LoVo (cell line): ENCODE results near the gene PCDHB14.
"Not testable (repeated sequence)": the region's sequence is repeated elsewhere in the genome, so short reads cannot be mapped to it uniquely, and the experiment has no call there.

Experiments
- DNase-seq: peaks from one replicate; pipeline ENCODE4 v3.0.0-alpha.2; 2016; ENCODE audit warnings: low spot score

The PCDHB14 gene

GRCh38 chr5:141210281-141210680 lies 12.9 kb upstream of the PCDHB14 start:
- DNase-seq: not testable (repeated sequence)

DNA sequence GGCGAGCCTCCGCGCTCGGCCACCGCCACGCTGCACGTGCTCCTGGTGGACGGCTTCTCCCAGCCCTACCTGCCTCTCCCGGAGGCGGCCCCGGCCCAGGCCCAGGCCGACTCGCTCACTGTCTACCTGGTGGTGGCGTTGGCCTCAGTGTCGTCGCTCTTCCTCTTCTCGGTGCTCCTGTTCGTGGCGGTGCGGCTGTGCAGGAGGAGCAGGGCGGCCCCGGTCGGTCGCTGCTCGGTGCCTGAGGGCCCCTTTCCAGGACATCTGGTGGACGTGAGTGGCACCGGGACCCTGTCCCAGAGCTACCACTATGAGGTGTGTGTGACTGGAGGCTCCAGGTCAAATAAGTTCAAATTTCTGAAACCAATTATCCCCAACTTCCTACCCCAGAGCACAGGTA lies 12.3 kb upstream of the PCDHB14 start:
- not testable (repeated sequence) for DNase-seq

GRCh38 chr5:141213656-141214339 lies 9.3 kb upstream of the PCDHB14 start, which contains the start of gene PCDHB13:
TSS of gene PCDHB13 (plus strand) at chr5:141213919. CDS start at chr5:141214124, 205 bp downstream.
- DNase-seq: not testable (repeated sequence)

GRCh38 chr5:141214583-141214982 lies 8.6 kb upstream of the PCDHB14 start:
- DNase-seq: not testable (repeated sequence)

GRCh38 chr5:141215504-141215903 lies 7.6 kb upstream of the PCDHB14 start:
- not testable (repeated sequence) for DNase-seq

- DNase-seq: not testable (repeated sequence)
These were observed 7.1 kb upstream of the PCDHB14 start for GRCh38 chr5:141216035-141216434.

- DNase-seq: not testable (repeated sequence)
These were observed 1.7 kb downstream of the PCDHB14 start for GRCh38 chr5:141224844-141225243.

GRCh38 chr5:141225421-141225820 lies 2.3 kb downstream of the PCDHB14 start:
- not testable (repeated sequence) for DNase-seq

DNA sequence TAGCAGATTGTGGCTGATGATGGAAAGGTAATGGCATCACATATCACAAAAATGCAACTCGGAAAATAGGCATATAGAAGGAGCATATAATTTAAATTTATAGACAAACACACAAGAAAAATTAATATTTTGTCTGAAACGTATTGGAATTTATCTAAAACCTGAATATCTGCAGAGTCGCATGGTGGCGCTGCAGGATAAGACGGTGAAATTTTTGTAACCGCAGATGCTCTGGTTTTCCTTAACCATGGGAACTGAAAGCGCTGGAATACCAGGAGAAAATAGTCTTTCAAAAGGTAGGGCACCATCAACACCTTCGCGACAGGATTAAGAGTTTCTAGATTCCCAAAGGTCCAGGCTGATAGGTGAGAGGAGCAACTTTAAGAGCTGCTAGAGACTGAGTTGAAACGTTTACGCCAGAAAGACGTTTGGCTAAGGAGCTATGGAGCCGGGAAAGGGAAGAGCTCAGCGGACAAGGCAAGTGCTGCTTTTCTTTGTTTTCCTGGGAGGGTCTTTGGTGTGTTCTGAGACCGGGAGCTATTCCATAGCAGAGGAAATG lies 11.0 kb downstream of the PCDHB14 start:
- no peak for DNase-seq

DNA sequence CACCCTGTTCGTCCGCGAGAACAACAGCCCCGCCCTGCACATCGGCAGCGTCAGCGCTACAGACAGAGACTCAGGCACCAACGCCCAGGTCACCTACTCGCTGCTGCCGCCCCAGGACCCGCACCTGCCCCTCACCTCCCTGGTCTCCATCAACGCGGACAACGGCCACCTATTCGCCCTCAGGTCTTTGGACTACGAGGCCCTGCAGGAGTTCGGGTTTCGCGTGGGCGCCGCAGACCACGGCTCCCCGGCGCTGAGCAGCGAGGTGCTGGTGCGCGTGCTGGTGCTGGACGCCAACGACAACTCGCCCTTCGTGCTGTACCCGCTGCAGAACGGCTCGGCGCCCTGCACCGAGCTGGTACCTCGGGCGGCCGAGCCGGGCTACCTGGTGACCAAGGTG lies 12.8 kb downstream of the PCDHB14 start:
- not testable (repeated sequence) for DNase-seq

DNA sequence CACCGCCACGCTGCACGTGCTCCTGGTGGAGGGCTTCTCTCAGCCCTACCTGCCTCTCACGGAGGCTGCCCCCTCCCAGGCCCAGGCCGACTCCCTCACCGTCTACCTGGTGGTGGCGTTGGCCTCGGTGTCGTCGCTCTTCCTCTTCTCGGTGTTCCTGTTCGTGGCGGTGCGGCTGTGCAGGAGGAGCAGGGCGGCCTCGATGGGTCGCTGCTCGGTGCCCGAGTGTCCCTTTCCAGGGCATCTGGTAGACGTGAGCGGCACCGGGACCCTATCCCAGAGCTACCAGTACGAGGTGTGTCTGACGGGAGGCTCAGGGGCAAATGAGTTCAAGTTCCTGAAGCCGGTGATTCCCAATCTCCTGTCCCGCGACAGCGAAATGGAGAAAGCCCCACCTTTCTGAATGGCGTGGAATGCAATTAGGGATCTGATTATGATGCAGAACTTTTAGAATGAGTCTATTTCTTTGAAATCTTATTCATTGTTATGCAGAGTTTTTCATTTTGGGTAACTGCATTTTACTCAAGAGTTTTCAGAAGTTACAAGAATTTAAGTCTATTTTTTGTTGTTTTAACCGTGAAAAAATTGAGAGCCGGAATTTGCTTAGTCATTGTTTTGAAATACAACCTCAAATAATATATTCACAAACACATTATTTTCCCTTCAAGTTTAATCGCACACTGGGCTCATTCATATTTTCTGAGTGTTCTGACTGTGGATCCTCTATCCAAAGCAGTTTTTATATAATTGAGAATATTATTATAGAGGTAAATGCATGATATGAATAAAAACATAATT lies 13.6 kb downstream of the PCDHB14 start:
- DNase-seq: no peak

DNA sequence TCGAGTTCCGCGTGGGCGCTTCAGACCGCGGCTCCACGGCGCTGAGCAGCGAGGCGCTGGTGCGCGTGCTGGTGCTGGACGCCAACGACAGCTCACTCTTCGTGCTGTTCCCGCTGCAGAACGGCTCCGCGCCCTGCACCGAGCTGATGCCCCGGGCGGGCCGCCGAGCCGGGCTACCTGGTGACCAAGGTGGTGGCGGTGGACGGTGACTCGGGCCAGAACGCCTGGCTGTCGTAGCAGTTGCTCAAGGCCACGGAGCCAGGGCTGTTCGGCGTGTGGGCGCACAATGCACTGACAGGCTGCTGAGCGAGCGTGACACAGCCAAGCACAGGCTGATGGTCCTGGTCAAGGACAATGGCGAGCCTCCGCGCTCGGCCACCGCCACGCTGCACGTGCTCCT lies 18.4 kb downstream of the PCDHB14 start:
- no peak for DNase-seq

- no peak for DNase-seq
These were observed 22.1 kb downstream of the PCDHB14 start, which contains the start of gene PCDHB15 for GRCh38 chr5:141245250-141245717. TSS of gene PCDHB15 (plus strand) at chr5:141245395. CDS start at chr5:141245579, 184 bp downstream.

DNA sequence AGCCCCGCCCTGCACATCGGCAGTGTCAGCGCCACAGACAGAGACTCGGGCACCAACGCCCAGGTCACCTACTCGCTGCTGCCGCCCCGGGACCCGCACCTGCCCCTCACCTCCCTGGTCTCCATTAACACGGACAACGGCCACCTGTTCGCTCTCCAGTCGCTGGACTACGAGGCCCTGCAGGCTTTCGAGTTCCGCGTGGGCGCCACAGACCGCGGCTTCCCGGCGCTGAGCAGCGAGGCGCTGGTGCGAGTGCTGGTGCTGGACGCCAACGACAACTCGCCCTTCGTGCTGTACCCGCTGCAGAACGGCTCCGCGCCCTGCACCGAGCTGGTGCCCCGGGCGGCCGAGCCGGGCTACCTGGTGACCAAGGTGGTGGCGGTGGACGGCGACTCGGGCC lies 23.8 kb downstream of the PCDHB14 start:
- not testable (repeated sequence) for DNase-seq

GRCh38 chr5:141247434-141247833 lies 24.3 kb downstream of the PCDHB14 start:
- not testable (repeated sequence) for DNase-seq

GRCh38 chr5:141250576-141250975 lies 27.4 kb downstream of the PCDHB14 start:
- DNase-seq: no peak

DNA sequence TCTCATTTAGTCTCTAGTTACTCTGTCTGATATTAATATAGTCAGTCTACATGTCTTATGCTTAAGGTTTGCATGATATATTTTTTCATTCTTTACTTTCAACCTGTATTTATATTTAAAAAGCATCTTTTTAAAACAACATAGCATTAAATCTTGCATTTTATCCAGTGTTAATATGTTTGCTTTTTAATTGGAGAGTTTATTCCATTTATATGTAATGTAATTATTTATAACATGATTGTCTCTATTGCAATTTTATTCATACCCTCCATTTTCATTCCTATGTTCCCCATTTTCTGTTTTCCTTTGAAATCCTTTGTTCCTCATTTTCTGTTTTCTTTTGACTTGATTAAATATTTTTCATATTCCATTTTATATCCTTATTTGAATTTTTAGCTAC lies 35.3 kb downstream of the PCDHB14 start:
- no peak for DNase-seq

- no peak for DNase-seq
These were observed 35.8 kb downstream of the PCDHB14 start for GRCh38 chr5:141258948-141259347.

DNA sequence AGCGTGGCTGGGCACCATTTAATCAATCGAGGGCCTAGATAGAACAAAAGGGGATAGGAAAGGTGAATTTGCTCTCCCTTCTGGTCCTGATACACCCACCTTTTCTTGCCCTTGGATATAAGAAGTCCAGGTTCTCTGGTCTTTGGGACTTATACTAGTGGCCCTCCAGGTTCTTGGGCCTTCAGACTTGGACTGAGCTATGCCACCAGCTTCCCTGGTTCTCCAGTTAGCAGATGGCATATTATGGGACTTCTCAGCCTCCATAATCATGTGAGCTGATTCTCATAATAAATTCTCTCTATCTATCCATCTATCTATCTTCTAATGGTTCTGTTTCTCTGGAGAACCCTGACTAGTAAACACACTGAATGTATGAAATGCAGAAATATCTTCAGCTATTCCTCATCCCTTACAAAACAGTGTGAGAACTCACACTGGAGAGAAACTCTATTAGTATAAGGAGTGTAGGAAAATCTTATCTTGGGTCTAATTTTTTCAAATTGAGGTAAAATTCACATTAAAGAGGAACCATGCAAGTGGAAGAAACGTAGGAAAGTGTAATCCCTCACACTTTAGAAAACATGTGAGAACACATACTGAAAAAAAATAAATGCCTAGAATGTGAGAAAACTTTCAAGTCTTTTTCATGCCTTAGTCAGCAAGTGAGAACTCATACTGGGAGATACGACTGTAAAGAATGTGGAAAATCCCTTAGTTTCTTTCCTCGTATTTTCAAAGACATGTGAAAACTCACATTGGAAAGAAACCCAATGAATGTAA lies 37.5 kb downstream of the PCDHB14 start:
- no peak for DNase-seq

DNA sequence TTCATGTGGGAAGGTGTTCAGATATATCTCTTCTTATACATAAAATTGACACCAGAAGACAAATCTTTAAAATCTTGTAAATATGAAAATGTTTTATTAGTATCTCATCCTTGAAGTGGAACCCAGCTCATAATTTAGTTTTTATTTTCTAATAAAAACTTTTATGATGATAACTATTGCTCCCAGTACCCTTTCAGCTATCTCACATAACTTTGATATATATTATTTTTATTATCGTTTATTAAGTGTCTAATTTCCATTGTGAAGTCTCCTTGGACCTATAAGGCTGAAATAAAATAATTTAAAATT lies 38.0 kb downstream of the PCDHB14 start:
- DNase-seq: no peak

GRCh38 chr5:141269195-141269594 lies 46.1 kb downstream of the PCDHB14 start:
- DNase-seq: no peak

- no peak for DNase-seq
These were observed 49.8 kb downstream of the PCDHB14 start for GRCh38 chr5:141272906-141273305.
